HCT116 (cell line): ENCODE data around the gene BOD1L1. TPM values are rescaled to one million over a fixed set of nuclear protein-coding genes. Genes with fewer than 3 reads are reported as not detected.

Experiments used
- ATAC-seq: fragments of 200-7000 bp; cut with Tn5 transposase; 2 replicates; pipeline ENCODE4 v1.9.1; 2020; ENCODE audit warnings: mild to moderate bottlenecking, moderate library complexity
- BruUV-seq: library from RNA; stranded (reverse); fragments of 400-500 nt; replicated peaks from 2 replicates; lab custom pipeline; 2021; lab: Mats Ljungman, UMichigan
- CTCF ChIA-PET: fragments of 300-600 bp; sonication (Branson Sonifier 250); formaldehyde crosslinking; loops from one replicate; lab custom pipeline; 2021; ENCODE audit warnings: antibody characterized with exemption; lab: Charles Lee
- POLR2A ChIA-PET: fragments of 300-600, 350-600 bp; sonication (Branson Sonifier 250); formaldehyde crosslinking; loops from one replicate; lab custom pipeline; 2021; ENCODE audit warnings: antibody characterized with exemption; lab: Charles Lee
- RAD21 ChIA-PET, 2 experiments: fragments of 300-600 bp; sonication (Branson Sonifier 250); formaldehyde crosslinking; loops; one replicate each; lab custom pipeline; 2023; ENCODE audit warnings: low total read pairs in 2 of 2; ENCODE audit not compliant: uncharacterized antibody in 2 of 2, unreplicated experiment in 2 of 2, low non-redundant PET in 1 of 2; lab: Charles Lee
- DNase-seq: peaks from one replicate; pipeline ENCODE4 v3.0.0-alpha.2; 2010; ENCODE audit warnings: low read depth, low spot score
- H2AFZ ChIP-seq: fragments of 200-600 bp; shearing (Covaris generic), sonication (generic); 2 replicates; pipeline ENCODE4 v1.6.1; 2017; ENCODE audit warnings: low read depth, mixed run types, mixed read lengths, antibody characterized with exemption, low read length; ENCODE audit not compliant: poor library complexity, severe bottlenecking
- H3K27ac ChIP-seq: 2 replicates; pipeline ENCODE4 v1.5.1; 2012; ENCODE audit warnings: low read depth, low read length
- H3K27me3 ChIP-seq: fragments of 200-600 bp; sonication (generic); 2 replicates; pipeline ENCODE4 v1.6.1; 2016; ENCODE audit warnings: mixed run types, low read length, mixed read lengths; ENCODE audit not compliant: insufficient read depth
- H3K36me3 ChIP-seq, 2 experiments: fragments of 200-500 bp in 1 of 2; fragments of 200-600 bp in 1 of 2; sonication (Bioruptor generic) in 1 of 2; sonication (generic) in 1 of 2; 2 replicates each; pipeline versions ENCODE4 v1.5.1 to v1.6.1; 2014 to 2016; ENCODE audit warnings: low read length in 2 of 2, inconsistent platforms in 1 of 2, mixed read lengths in 1 of 2, mixed run types in 1 of 2; ENCODE audit not compliant: insufficient read depth in 2 of 2, control insufficient read depth in 1 of 2
- H3K4me1 ChIP-seq, 2 experiments: fragments of 200-600 bp in 1 of 2; sonication (generic) in 1 of 2; 2 replicates each; pipeline versions ENCODE4 v1.5.1 to v1.6.1; 2012 to 2017; ENCODE audit warnings: low read length in 2 of 2, inconsistent platforms in 1 of 2, mild to moderate bottlenecking in 1 of 2, mixed read lengths in 1 of 2, mixed run types in 1 of 2, moderate library complexity in 1 of 2; ENCODE audit not compliant: insufficient read depth in 2 of 2, control insufficient read depth in 1 of 2
- H3K4me2 ChIP-seq: fragments of 200-600 bp; sonication (generic); 2 replicates; pipeline ENCODE4 v1.6.1; 2017; ENCODE audit warnings: mixed run types, low read length, mixed read lengths
- H3K4me3 ChIP-seq, 2 experiments: fragments of 200-600 bp in 1 of 2; sonication (generic) in 1 of 2; replicated peaks in 1 of 2; 2 replicates each; pipeline ENCODE4 v1.5.1; 2011 to 2016; ENCODE audit warnings: low read length in 2 of 2, control low read depth in 1 of 2, low read depth in 1 of 2, mild to moderate bottlenecking in 1 of 2, mixed read lengths in 1 of 2, mixed run types in 1 of 2
- H3K79me2 ChIP-seq: fragments of 200-600 bp; sonication (generic); 2 replicates; pipeline ENCODE4 v1.6.1; 2017; ENCODE audit warnings: mild to moderate bottlenecking, mixed run types, low read length, moderate library complexity, mixed read lengths; ENCODE audit not compliant: insufficient read depth
- H3K9ac ChIP-seq: fragments of 200-600 bp; sonication (generic); 2 replicates; pipeline ENCODE4 v1.6.1; 2016; ENCODE audit warnings: low read length, mixed read lengths
- H3K9me2 ChIP-seq: fragments of 200-600 bp; sonication (generic), shearing (Covaris generic); 2 replicates; pipeline ENCODE4 v1.6.1; 2017; ENCODE audit warnings: mixed run types, mild to moderate bottlenecking, moderate library complexity; ENCODE audit not compliant: insufficient read depth
- H3K9me3 ChIP-seq, 2 experiments: fragments of 200-500 bp in 1 of 2; fragments of 200-600 bp in 1 of 2; sonication (Bioruptor generic) in 1 of 2; sonication (generic) in 1 of 2; 2 replicates each; pipeline ENCODE4 v1.6.1; 2014 to 2017; ENCODE audit warnings: low read length in 2 of 2, mixed read lengths in 2 of 2, inconsistent platforms in 1 of 2, low read depth in 1 of 2, mild to moderate bottlenecking in 1 of 2, mixed run types in 1 of 2, moderate library complexity in 1 of 2; ENCODE audit not compliant: control insufficient read depth in 1 of 2, insufficient read depth in 1 of 2
- H4K20me1 ChIP-seq: fragments of 200-600 bp; sonication (generic), shearing (Covaris generic); 2 replicates; pipeline ENCODE4 v1.6.1; 2017; ENCODE audit warnings: mixed run types, mild to moderate bottlenecking, moderate library complexity; ENCODE audit not compliant: insufficient read depth
- CBX3 ChIP-seq: IDR thresholded peaks from 2 replicates; pipeline ENCODE4 v1.6.1; 2012; ENCODE audit warnings: low read depth
- CEBPB ChIP-seq: IDR thresholded peaks from 2 replicates; pipeline ENCODE4 v1.6.1; 2012; ENCODE audit warnings: low read depth
- ELF1 ChIP-seq: IDR thresholded peaks from 2 replicates; pipeline ENCODE4 v1.6.1; 2012; ENCODE audit warnings: low read depth, borderline replicate concordance
- EZH2 ChIP-seq: fragments of 200-600 bp; sonication (generic); IDR thresholded peaks from 2 replicates; pipeline ENCODE4 v1.6.1; 2017; ENCODE audit warnings: antibody characterized with exemption, mixed run types
- EZH2phosphoT487 ChIP-seq: fragments of 200-600 bp; IDR thresholded peaks from 2 replicates; pipeline ENCODE4 v1.6.1; 2018; ENCODE audit warnings: antibody characterized with exemption, borderline replicate concordance
- FOSL1 ChIP-seq: IDR thresholded peaks from 2 replicates; pipeline ENCODE4 v1.6.1; 2012; ENCODE audit warnings: low read depth
- JUND ChIP-seq: IDR thresholded peaks from 2 replicates; pipeline ENCODE4 v1.6.1; 2012
- POLR2A ChIP-seq: IDR thresholded peaks from 2 replicates; pipeline ENCODE4 v1.7.0; 2011; ENCODE audit warnings: borderline replicate concordance; ENCODE audit not compliant: insufficient read depth, insufficient read length; ENCODE audit errors: extremely low read depth
- POLR2AphosphoS5 ChIP-seq: IDR thresholded peaks from 2 replicates; pipeline ENCODE4 v1.6.1; 2011; ENCODE audit warnings: mild to moderate bottlenecking, low read depth, low read length, moderate library complexity
- REST ChIP-seq: IDR thresholded peaks from 2 replicates; pipeline ENCODE4 v1.6.1; 2012; ENCODE audit warnings: low read depth
- SP1 ChIP-seq: IDR thresholded peaks from 2 replicates; pipeline ENCODE4 v1.6.1; 2012; ENCODE audit warnings: low read depth
- SRF ChIP-seq: IDR thresholded peaks from 2 replicates; pipeline ENCODE4 v1.6.1; 2012; ENCODE audit warnings: low read depth
- TCF7L2 ChIP-seq: IDR thresholded peaks from 2 replicates; pipeline ENCODE4 v1.7.0; 2011; ENCODE audit warnings: borderline replicate concordance, inconsistent platforms; ENCODE audit not compliant: insufficient read depth, insufficient read length; ENCODE audit errors: extremely low read depth
- YY1 ChIP-seq: IDR thresholded peaks from 2 replicates; pipeline ENCODE4 v1.6.1; 2011; ENCODE audit warnings: low read length, low read depth, moderate library complexity, mild to moderate bottlenecking; ENCODE audit not compliant: insufficient replicate concordance; ENCODE audit errors: extremely low read depth
- ZBTB33 ChIP-seq: IDR thresholded peaks from 2 replicates; pipeline ENCODE4 v1.6.1; 2011; ENCODE audit warnings: mild to moderate bottlenecking, low read length, moderate library complexity; ENCODE audit not compliant: insufficient replicate concordance; ENCODE audit errors: extremely low read depth
- ZFX ChIP-seq: fragments of 450-650 bp; IDR thresholded peaks from 2 replicates; pipeline ENCODE4 v1.6.1; 2017
- ZNF274 ChIP-seq: fragments of 200-500 bp; sonication (Bioruptor generic); IDR thresholded peaks from 2 replicates; pipeline ENCODE4 v1.6.1; 2014; ENCODE audit warnings: mild to moderate bottlenecking, low read depth, low read length, inconsistent platforms
- intact Hi-C: fragments of 100-400 bp; cut with micrococcal nuclease; formaldehyde crosslinking; loops from 2 replicates; pipeline ENCODE4 v1.10.0; 2022
- total RNA-seq: library from RNA; stranded (reverse); gene quantifications from one replicate; pipeline ENCODE4 v1.2.1, GENCODE V29; 2021; ENCODE audit not compliant: unreplicated experiment
- TF ChIP-seq, protein P1 (sequence below): IDR thresholded peaks from 2 replicates; pipeline ENCODE4 v1.6.1; 2012
- TF ChIP-seq, protein P2 (sequence below), 3 experiments: fragments of 200-600 bp in 1 of 3; sonication (generic) in 1 of 3; IDR thresholded peaks in 2 of 3; conservative IDR thresholded peaks in 1 of 3; 2 replicates each; pipeline ENCODE4 v1.5.1; 2012 to 2017; ENCODE audit warnings: low read depth in 2 of 3, low read length in 2 of 3, antibody characterized with exemption in 1 of 3, borderline replicate concordance in 1 of 3, control low read depth in 1 of 3, mild to moderate bottlenecking in 1 of 3, mixed read lengths in 1 of 3, mixed run types in 1 of 3, moderate library complexity in 1 of 3; ENCODE audit not compliant: insufficient read depth in 1 of 3
- TF ChIP-seq, protein P3 (sequence below): IDR thresholded peaks from 2 replicates; pipeline ENCODE4 v1.6.1; 2012

The BOD1L1 gene
- total RNA-seq, 1 experiment from 2014 or later = 22.4 TPM

- RAD21 ChIA-PET = no interaction called here
- H4K20me1 ChIP-seq = no peaks in the 10 kb centered on the region
- DNase-seq = no peak
- intact Hi-C loops = loop anchor here (5.0 to 10.0 kb wide), 5 partner anchors 321 to 1349 kb away; partner anchors contain the start of gene CPEB2
- H3K9me2 ChIP-seq = no peaks in the 10 kb centered on the region
- peaks cover 0 to 10% of the 10 kb centered on the region in 2 experiments; a peak in 3 of 4 replicates for H3K4me1 ChIP-seq
- CTCF ChIA-PET = interaction anchor here (0.8 to 1.6 kb wide), 9 partner anchors 8 to 1506 kb away, joined by 3 to 14 read pairs (median 4); partner anchors contain the start of gene BOD1L1
- POLR2A ChIA-PET = no interaction called here
- peak overlapping the region; percentile 93 for H2AFZ ChIP-seq
- H3K27me3 ChIP-seq = 0 out of 2 replicates have a peak, but pooled peaks cover 5% of the 10 kb centered on the region
- no peak for ATAC-seq
- H3K9me3 ChIP-seq = no peaks in the 10 kb centered on the region
- no peak overlapping the region for H3K9ac ChIP-seq
- BruUV-seq = no TSS peak
- H3K4me2 ChIP-seq = peak overlapping the region; percentile 74
- TF ChIP-seq EZH2phosphoT487 = no peak
- TF ChIP-seq, protein P1, sequence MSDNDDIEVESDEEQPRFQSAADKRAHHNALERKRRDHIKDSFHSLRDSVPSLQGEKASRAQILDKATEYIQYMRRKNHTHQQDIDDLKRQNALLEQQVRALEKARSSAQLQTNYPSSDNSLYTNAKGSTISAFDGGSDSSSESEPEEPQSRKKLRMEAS = no peak
- TF ChIP-seq, protein P2, sequence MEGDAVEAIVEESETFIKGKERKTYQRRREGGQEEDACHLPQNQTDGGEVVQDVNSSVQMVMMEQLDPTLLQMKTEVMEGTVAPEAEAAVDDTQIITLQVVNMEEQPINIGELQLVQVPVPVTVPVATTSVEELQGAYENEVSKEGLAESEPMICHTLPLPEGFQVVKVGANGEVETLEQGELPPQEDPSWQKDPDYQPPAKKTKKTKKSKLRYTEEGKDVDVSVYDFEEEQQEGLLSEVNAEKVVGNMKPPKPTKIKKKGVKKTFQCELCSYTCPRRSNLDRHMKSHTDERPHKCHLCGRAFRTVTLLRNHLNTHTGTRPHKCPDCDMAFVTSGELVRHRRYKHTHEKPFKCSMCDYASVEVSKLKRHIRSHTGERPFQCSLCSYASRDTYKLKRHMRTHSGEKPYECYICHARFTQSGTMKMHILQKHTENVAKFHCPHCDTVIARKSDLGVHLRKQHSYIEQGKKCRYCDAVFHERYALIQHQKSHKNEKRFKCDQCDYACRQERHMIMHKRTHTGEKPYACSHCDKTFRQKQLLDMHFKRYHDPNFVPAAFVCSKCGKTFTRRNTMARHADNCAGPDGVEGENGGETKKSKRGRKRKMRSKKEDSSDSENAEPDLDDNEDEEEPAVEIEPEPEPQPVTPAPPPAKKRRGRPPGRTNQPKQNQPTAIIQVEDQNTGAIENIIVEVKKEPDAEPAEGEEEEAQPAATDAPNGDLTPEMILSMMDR (IDR thresholded peaks at IDR 0.05 in 2 of 3, conservative IDR thresholded peaks at IDR 0.05 in 1 of 3; ENCODE audit: borderline replicate concordance in 1 of 3, insufficient read depth in 1 of 3, low read depth in 2 of 3, low read length in 2 of 3) = no peak
- TF ChIP-seq, protein P3, sequence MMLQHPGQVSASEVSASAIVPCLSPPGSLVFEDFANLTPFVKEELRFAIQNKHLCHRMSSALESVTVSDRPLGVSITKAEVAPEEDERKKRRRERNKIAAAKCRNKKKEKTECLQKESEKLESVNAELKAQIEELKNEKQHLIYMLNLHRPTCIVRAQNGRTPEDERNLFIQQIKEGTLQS = no peak
- no peak for TF ChIP-seq ZBTB33
- TF ChIP-seq CEBPB = no peak
- no peak for TF ChIP-seq POLR2AphosphoS5
- no peak for TF ChIP-seq EZH2
- no peak for TF ChIP-seq ZFX
- no peak for TF ChIP-seq CBX3
- TF ChIP-seq JUND = no peak
- no peak for TF ChIP-seq POLR2A
- TF ChIP-seq ZNF274 = no peak
- no peak for TF ChIP-seq TCF7L2
- TF ChIP-seq SRF = no peak
- no peak for TF ChIP-seq YY1
- no peak for TF ChIP-seq FOSL1
- no peak for TF ChIP-seq SP1
- no peak for TF ChIP-seq REST
- TF ChIP-seq ELF1 = no peak
- H3K79me2 ChIP-seq = no peaks in the 10 kb centered on the region
- no peaks in the 10 kb centered on the region for H3K36me3 ChIP-seq
- H3K27ac ChIP-seq = no peak overlapping the region
- peak overlapping the region in 1 of 2 experiments; percentile 53; a peak in 2 of 4 replicates for H3K4me3 ChIP-seq
Measured at GRCh38 chr4:13653766-13654161, 26.2 kb upstream of the BOD1L1 start.
